ENCODE results near the gene PRUNE2.

GRCh38 chr9:76662476-76663281, 243.2 kb downstream of the PRUNE2 start:
- TF ChIP-seq SIN3A (IDR thresholded peaks at IDR 0.05; ENCODE audit: borderline replicate concordance, insufficient read depth, low read length): no peak
- TF ChIP-seq, protein P1, sequence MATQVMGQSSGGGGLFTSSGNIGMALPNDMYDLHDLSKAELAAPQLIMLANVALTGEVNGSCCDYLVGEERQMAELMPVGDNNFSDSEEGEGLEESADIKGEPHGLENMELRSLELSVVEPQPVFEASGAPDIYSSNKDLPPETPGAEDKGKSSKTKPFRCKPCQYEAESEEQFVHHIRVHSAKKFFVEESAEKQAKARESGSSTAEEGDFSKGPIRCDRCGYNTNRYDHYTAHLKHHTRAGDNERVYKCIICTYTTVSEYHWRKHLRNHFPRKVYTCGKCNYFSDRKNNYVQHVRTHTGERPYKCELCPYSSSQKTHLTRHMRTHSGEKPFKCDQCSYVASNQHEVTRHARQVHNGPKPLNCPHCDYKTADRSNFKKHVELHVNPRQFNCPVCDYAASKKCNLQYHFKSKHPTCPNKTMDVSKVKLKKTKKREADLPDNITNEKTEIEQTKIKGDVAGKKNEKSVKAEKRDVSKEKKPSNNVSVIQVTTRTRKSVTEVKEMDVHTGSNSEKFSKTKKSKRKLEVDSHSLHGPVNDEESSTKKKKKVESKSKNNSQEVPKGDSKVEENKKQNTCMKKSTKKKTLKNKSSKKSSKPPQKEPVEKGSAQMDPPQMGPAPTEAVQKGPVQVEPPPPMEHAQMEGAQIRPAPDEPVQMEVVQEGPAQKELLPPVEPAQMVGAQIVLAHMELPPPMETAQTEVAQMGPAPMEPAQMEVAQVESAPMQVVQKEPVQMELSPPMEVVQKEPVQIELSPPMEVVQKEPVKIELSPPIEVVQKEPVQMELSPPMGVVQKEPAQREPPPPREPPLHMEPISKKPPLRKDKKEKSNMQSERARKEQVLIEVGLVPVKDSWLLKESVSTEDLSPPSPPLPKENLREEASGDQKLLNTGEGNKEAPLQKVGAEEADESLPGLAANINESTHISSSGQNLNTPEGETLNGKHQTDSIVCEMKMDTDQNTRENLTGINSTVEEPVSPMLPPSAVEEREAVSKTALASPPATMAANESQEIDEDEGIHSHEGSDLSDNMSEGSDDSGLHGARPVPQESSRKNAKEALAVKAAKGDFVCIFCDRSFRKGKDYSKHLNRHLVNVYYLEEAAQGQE (IDR thresholded peaks at IDR 0.05; ENCODE audit: insufficient read depth in 1 of 2, low read depth in 2 of 2, low read length in 2 of 2): no peak
